A549 (cell line): Measurements from ENCODE around the gene DNAAF5. TPM values are rescaled to one million over a fixed set of nuclear protein-coding genes. Genes with fewer than 3 reads are reported as not detected.

Source experiments
- ATAC-seq, 2 experiments: fragments of 200-7000 bp in 1 of 2; fragments of >200 bp in 1 of 2; cut with Nextera tagmentation in 1 of 2; cut with Tn5 transposase in 1 of 2; 3 replicates each; pipeline versions ENCODE4 v1.8.0 to v1.9.1; 2018 to 2020; ENCODE audit warnings: mild to moderate bottlenecking in 1 of 2, moderate library complexity in 1 of 2
- CTCF ChIA-PET: fragments of 300-600 bp; sonication (Branson Sonifier 250); formaldehyde crosslinking; extraction: SDS; loops from one replicate; lab custom pipeline; 2021; ENCODE audit warnings: antibody characterized with exemption, inconsistent platforms; lab: Yijun Ruan, JAX
- POLR2A ChIA-PET: fragments of 350-600 bp; formaldehyde crosslinking; extraction: SDS; loops from one replicate; lab custom pipeline; 2021; ENCODE audit warnings: antibody characterized with exemption, inconsistent platforms; lab: Yijun Ruan, JAX
- DNase-seq, 2 experiments: peaks; one replicate each; pipeline versions ENCODE4 v3.0.0 to v3.0.0-alpha.2; 2011 to 2016; ENCODE audit warnings: low read depth in 1 of 2, low spot score in 1 of 2
- FAIRE-seq: peaks from 2 replicates; lab custom pipeline; 2011; peaks lifted over from hg19 to GRCh38; lab: Jason Lieb, UNC
- H3K27ac ChIP-seq, 2 experiments: fragments of >200 bp; sonication (Bioruptor Twin); formaldehyde crosslinking; 3 replicates each; pipeline ENCODE4 v1.5.1; 2016 to 2017
- H3K4me1 ChIP-seq: fragments of >200 bp; sonication (Bioruptor Twin); formaldehyde crosslinking; 3 replicates; pipeline ENCODE4 v1.6.1; 2016
- H3K4me2 ChIP-seq: fragments of >200 bp; sonication (Bioruptor Twin); formaldehyde crosslinking; 3 replicates; pipeline ENCODE4 v1.6.1; 2016
- H3K4me3 ChIP-seq: fragments of >200 bp; sonication (Bioruptor Twin); formaldehyde crosslinking; 3 replicates; pipeline ENCODE4 v1.5.1; 2016
- H3K9me3 ChIP-seq: fragments of >200 bp; sonication (Bioruptor Twin); formaldehyde crosslinking; 3 replicates; pipeline ENCODE4 v1.6.1; 2016
- CEBPB ChIP-seq, 2 experiments: fragments of >200 bp in 1 of 2; sonication (Bioruptor Twin) in 1 of 2; formaldehyde crosslinking in 1 of 2; IDR thresholded peaks; 2 replicates each; pipeline ENCODE4 v1.6.1; 2012 to 2016
- ESRRA ChIP-seq: fragments of 150-350 bp; IDR thresholded peaks from 2 replicates; pipeline ENCODE4 v1.6.1; 2014; ENCODE audit warnings: mild to moderate bottlenecking, low read length, borderline replicate concordance
- FOSL2 ChIP-seq, 2 experiments: fragments of 450-650 bp in 1 of 2; fragments of >200 bp in 1 of 2; sonication (Bioruptor Twin) in 1 of 2; formaldehyde crosslinking; IDR thresholded peaks; 2 replicates each; pipeline versions ENCODE4 v1.5.0 to v1.6.1; 2016 to 2020; ENCODE audit warnings: mild to moderate bottlenecking in 1 of 2, moderate library complexity in 1 of 2
- HDAC2 ChIP-seq: fragments of 200-600 bp; sonication (generic); IDR thresholded peaks from 2 replicates; pipeline ENCODE4 v1.6.1; 2016
- HES2 ChIP-seq: fragments of >200 bp; sonication (Bioruptor Twin); formaldehyde crosslinking; IDR thresholded peaks from 2 replicates; pipeline ENCODE4 v1.6.1; 2016
- HOXB5 ChIP-seq: fragments of 250-450 bp; sonication (Bioruptor Pico); IDR thresholded peaks from 2 replicates; pipeline ENCODE4 v1.5.0; 2020; ENCODE audit warnings: mild to moderate bottlenecking, moderate library complexity
- JUN ChIP-seq, 2 experiments: fragments of >200 bp; sonication (Bioruptor Twin); formaldehyde crosslinking; IDR thresholded peaks; 2 replicates in 1 of 2; 3 replicates in 1 of 2; pipeline ENCODE4 v1.6.1; 2016 to 2017
- MYC ChIP-seq: IDR thresholded peaks from 2 replicates; pipeline ENCODE4 v1.6.1; 2012; ENCODE audit warnings: mild to moderate bottlenecking, inconsistent platforms, low read length, improper control_type of control experiment, borderline replicate concordance
- NPAS2 ChIP-seq: fragments of 250-450 bp; sonication (Bioruptor Pico); IDR thresholded peaks from 2 replicates; pipeline ENCODE4 v1.8.0; 2022; ENCODE audit warnings: mild to moderate bottlenecking, moderate library complexity, borderline replicate concordance
- NR3C1 ChIP-seq: fragments of >200 bp; sonication (Bioruptor Twin); formaldehyde crosslinking; IDR thresholded peaks from 3 replicates; pipeline ENCODE4 v1.6.1; 2017
- POLR2A ChIP-seq: IDR thresholded peaks from 2 replicates; pipeline ENCODE4 v1.6.1; 2012; ENCODE audit warnings: mild to moderate bottlenecking, low read length
- POLR2AphosphoS2 ChIP-seq: conservative IDR thresholded peaks from 2 replicates; pipeline ENCODE4 v1.6.1; 2012; ENCODE audit warnings: low read length, improper control_type of control experiment, inconsistent platforms
- RAD21 ChIP-seq, 2 experiments: fragments of >200 bp in 1 of 2; sonication (Bioruptor Twin) in 1 of 2; formaldehyde crosslinking in 1 of 2; IDR thresholded peaks in 1 of 2; conservative IDR thresholded peaks in 1 of 2; 2 replicates in 1 of 2; 3 replicates in 1 of 2; pipeline ENCODE4 v1.6.1; 2012 to 2018; ENCODE audit warnings: inconsistent platforms in 1 of 2
- RFX5 ChIP-seq: fragments of 450-650 bp; IDR thresholded peaks from 2 replicates; pipeline ENCODE4 v1.7.1; 2014; ENCODE audit warnings: antibody characterized with exemption, mild to moderate bottlenecking, moderate library complexity
- TFCP2L1 ChIP-seq: fragments of 250-450 bp; sonication (Bioruptor Pico); IDR thresholded peaks from 2 replicates; pipeline ENCODE4 v1.5.0; 2021; ENCODE audit warnings: mild to moderate bottlenecking
- ZNF302 ChIP-seq: fragments of 250-450 bp; sonication (Bioruptor Pico); IDR thresholded peaks from 2 replicates; pipeline ENCODE4 v1.9.0; 2021; ENCODE audit warnings: inconsistent platforms, mild to moderate bottlenecking, moderate library complexity
- WGBS: methylation state at CpG from one replicate; pipeline ENCODE4 v1.1.6; 2017; ENCODE audit errors: missing lambda C conversion rate; 5-methylcytosine and 5-hydroxymethylcytosine counted together
- polyA plus RNA-seq, 4 experiments: library from polyadenylated mRNA; depleted of rRNA in 3 of 4; stranded (reverse); fragments of >200 nt; fragmentation: RNase III in 1 of 4; extraction: RNeasy Plus Mini Kit Qiagen cat#74134 plus additional on column Dnase treatment in 1 of 4; gene quantifications; 2 replicates in 3 of 4; 3 replicates in 1 of 4; pipeline ENCODE4 v1.2.3, GENCODE V29; 2011 to 2017
- TF ChIP-seq, protein P1 (sequence below): IDR thresholded peaks from 2 replicates; pipeline ENCODE4 v1.6.1; 2012
- TF ChIP-seq, protein P2 (sequence below): IDR thresholded peaks from 2 replicates; pipeline ENCODE4 v1.6.1; 2012

Gene DNAAF5
- polyA plus RNA-seq, 2 of the 4 experiments (the other 2 are of a cell fraction) = 27.8 to 34.7 TPM

DNA sequence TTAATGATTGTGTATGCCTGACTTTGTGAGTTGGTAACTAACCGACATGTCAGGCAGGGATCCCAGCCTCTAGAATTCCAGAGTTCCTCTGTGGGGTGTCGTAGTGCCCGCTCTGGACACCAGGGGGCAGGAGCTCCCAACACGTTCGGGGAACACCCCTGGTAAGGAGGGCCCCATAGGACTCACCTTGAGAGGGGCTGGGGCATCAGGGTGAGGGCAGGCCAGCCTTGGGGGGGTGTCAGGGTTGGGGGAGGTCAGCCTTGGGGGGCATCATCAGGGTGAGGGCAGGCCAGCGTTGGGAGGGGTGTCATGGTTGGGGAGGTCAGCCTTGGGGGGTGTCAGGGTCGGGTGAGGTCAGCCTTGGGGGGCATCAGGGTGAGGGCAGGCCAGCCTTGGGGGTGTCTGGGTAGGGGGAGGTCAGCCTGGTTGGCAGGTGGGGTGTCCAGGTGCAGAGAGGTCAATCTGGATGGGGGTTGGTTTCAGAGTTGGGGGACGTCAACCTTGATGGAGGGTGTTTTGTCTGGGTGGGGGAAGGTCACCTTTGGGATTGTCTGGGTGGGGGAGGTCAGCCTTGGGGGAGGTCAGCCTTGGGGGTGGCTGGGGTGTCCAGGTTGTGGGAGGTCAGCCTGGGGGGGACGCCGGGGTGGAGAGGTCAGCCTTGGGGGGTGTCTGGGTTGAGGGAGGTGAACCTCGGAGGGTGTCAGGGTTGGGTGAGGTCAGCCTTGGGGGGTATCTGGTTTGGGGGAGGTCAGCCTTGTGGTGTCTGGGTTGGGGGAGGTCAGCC is 60.2 kb downstream of the DNAAF5 start (continued):
- TF ChIP-seq NPAS2 (CRISPR knock-in tag) (no peak), HDAC2 (no peak), NR3C1 (no peak), RFX5 (no peak), ZNF302 (CRISPR knock-in tag) (no peak), RAD21 (conservative IDR thresholded peaks at IDR 0.05 in 1 of 2, IDR thresholded peaks at IDR 0.05 in 1 of 2) (peak; percentile 79 to 83)

DNA sequence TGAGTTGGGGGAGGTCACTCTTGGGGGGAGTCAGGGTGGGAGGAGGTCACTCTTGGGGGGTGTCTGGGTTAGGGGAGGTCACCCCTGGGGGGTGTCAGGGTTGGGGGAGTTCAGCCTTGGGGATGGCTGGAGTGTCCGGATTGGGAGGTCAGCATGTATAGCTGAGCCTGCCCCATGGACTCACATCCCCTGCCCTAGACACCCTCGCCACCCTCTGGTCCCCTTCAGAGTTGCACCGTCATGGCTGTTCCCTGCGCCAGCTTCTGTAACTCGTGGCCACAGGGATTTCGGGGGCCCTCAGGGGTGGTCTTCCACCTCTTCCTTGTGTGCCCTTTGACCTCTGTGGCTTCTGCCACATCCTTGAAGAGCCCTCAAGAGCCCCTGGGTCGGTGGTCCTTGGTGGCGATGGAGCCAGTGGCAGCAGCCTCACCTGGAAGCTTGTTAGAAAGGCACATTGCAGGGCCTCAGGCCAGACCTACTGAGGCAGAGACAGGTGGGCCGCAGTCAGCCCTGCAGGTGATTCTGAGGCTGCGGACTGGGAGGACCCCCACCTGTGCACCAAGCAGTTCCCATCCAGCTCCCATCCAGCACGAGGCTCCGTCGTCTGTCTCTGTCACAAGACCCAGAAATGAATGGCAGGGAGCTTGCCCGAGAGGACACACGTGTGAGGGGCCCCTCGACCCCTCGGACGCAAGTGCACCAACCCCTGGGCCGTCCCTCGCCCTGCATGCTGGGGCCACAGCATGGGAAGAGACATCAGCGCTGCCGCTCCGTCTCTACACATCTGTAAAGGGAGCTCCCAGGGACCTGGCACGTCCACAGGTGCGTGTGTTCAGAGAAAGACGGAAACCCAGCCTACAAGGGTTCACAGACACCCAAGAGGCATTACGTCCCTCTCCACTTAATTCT is 61.1 kb downstream of the DNAAF5 start:
- Histone ChIP-seq H3K4me2 (no peak overlapping the region), H3K9me3 (no peaks in the 10 kb centered on the region), H3K4me3 (no peak overlapping the region), H3K27ac (no peak overlapping the region), H3K4me1 (no peaks in the 10 kb centered on the region)
- DNase-seq = peak in 1 of 2 experiments; percentile 19
- TF ChIP-seq, protein P1, sequence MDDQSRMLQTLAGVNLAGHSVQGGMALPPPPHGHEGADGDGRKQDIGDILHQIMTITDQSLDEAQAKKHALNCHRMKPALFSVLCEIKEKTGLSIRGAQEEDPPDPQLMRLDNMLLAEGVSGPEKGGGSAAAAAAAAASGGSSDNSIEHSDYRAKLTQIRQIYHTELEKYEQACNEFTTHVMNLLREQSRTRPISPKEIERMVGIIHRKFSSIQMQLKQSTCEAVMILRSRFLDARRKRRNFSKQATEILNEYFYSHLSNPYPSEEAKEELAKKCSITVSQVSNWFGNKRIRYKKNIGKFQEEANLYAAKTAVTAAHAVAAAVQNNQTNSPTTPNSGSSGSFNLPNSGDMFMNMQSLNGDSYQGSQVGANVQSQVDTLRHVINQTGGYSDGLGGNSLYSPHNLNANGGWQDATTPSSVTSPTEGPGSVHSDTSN = no peak
- TF ChIP-seq RAD21 (conservative IDR thresholded peaks at IDR 0.05 in 1 of 2, IDR thresholded peaks at IDR 0.05 in 1 of 2) = peak in 1 of 2 experiments; percentile 7; a peak in 1 of 5 replicates
- TF ChIP-seq CEBPB (IDR thresholded peaks at IDR 0.05) = no peak
- TF ChIP-seq, protein P2, sequence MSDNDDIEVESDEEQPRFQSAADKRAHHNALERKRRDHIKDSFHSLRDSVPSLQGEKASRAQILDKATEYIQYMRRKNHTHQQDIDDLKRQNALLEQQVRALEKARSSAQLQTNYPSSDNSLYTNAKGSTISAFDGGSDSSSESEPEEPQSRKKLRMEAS = no peak
- no peak for TF ChIP-seq HES2
- TF ChIP-seq FOSL2 (IDR thresholded peaks at IDR 0.05) = no peak
- no peak for TF ChIP-seq FOSL2 (CRISPR knock-in tag; IDR thresholded peaks at IDR 0.05)
- no peak for FAIRE-seq
- CTCF ChIA-PET = interaction anchor here (0.5 to 10.7 kb wide), 14 partner anchors 12 to 455 kb away, joined by 3 to 117 read pairs (median 4); no protein-coding TSS in a partner anchor
- POLR2A ChIA-PET = no interaction called here
- 95% methylated on average over 23 of the region's 27 CpGs for WGBS
- ATAC-seq = peak; percentile 51 to 72; a peak in 3 of 6 replicates

DNA sequence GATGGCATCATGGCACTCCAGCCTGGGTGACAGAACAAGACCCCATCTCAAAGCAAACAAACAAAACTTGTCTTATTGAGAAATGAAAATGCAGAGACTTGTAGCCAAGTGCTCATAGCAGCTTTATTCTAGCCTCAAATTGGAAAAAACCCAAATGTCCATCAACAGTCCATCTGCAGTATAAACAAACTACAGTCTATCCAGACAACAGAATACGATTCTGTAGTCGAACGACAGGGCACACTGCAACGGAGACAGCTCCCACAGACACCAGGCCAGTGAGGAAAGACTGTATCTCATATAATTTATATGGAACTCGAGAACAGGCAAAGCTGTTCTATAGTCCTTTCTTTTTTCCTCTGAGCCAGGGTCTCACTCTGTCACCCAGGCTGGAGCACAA is 65.0 kb downstream of the DNAAF5 start:
- Histone ChIP-seq H3K9me3 (no peaks in the 10 kb centered on the region), H3K4me3 (no peak overlapping the region), H3K4me2 (no peak overlapping the region), H3K4me1 (no peaks in the 10 kb centered on the region), H3K27ac (no peak overlapping the region)
- 90% methylated on average over 5 of the region's 5 CpGs for WGBS
- no peak for DNase-seq
- no peak for ATAC-seq
- TF ChIP-seq POLR2AphosphoS2 = no peak
- no peak for TF ChIP-seq JUN (IDR thresholded peaks at IDR 0.05)
- no peak for TF ChIP-seq POLR2A
- TF ChIP-seq MYC = no peak
- TF ChIP-seq, protein P2 = no peak
- TF ChIP-seq HOXB5 = no peak
- no peak for TF ChIP-seq TFCP2L1 (CRISPR knock-in tag)
- no peak for FAIRE-seq
- CTCF ChIA-PET = interaction anchor here (0.6 to 10.7 kb wide), 6 partner anchors 9 to 437 kb away, joined by 3 to 117 read pairs (median 3); no protein-coding TSS in a partner anchor
- POLR2A ChIA-PET = no interaction called here

DNA sequence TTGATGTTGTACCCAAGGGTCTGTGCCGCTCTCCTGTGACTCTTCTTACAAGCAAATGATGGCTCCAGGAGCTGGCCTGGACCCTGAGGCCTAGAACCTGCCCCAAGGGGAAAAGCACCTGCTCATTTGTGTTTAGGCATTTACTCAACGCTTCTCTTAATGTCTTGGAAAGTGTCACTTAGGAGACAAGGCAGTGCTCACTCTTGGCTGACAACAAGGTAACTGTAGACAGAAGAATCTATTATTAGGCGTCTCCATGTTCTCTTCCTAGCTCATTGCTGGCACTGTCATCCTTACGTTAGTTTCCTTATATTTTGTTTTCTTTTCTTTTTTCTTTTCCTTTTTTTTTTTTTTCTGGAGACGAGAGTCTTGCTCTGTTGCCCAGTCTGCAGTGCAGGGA is 67.7 kb downstream of the DNAAF5 start:
- H3K4me2 ChIP-seq = no peak overlapping the region
- no peaks in the 10 kb centered on the region for H3K9me3 ChIP-seq
- FAIRE-seq = no peak
- ATAC-seq = no peak
- ChIA-PET CTCF (no interaction called here), POLR2A (no interaction called here)
- no peaks in the 10 kb centered on the region for H3K4me1 ChIP-seq
- 90% methylated on average over 5 of the region's 5 CpGs for WGBS
- no peak overlapping the region for H3K27ac ChIP-seq
- H3K4me3 ChIP-seq = no peak overlapping the region
- TF ChIP-seq ESRRA (no peak), RFX5 (no peak), RAD21 (conservative IDR thresholded peaks at IDR 0.05 in 1 of 2, IDR thresholded peaks at IDR 0.05 in 1 of 2) (no peak), TFCP2L1 (CRISPR knock-in tag) (no peak), JUN (IDR thresholded peaks at IDR 0.05) (no peak)
- no peak for DNase-seq
